Psoas muscle (tissue), 8 donors: ENCODE data around the gene SLC13A1. TPM values are rescaled to one million over a fixed set of nuclear protein-coding genes. Genes with fewer than 3 reads are reported as not detected.

Experiments
- ATAC-seq, 4 donors: fragments of 200-7000 bp; cut with Tn5 transposase; one replicate each; pipeline ENCODE4 v1.9.1; 2020; ENCODE audit warnings: moderate library complexity in 3 of 4, mild to moderate bottlenecking in 2 of 4
- DNase-seq, 2 donors: peaks; one replicate each; pipeline ENCODE4 v3.0.0-alpha.2; 2020
- H3K27ac ChIP-seq: fragments of 200-600 bp; one replicate; pipeline ENCODE4 v1.8.0; 2022
- H3K27me3 ChIP-seq, 3 donors: fragments of 200-600 bp in 1 of 3; one replicate each; pipeline versions ENCODE4 v1.6.1 to v1.8.0; 2013 to 2022; ENCODE audit warnings: low read length in 2 of 3, mild to moderate bottlenecking in 2 of 3, moderate library complexity in 1 of 3; ENCODE audit not compliant: insufficient read depth in 3 of 3
- H3K36me3 ChIP-seq, 2 donors: fragments of 200-600 bp in 1 of 2; one replicate each; pipeline versions ENCODE4 v1.6.1 to v1.8.0; 2013 to 2022; ENCODE audit warnings: low read depth in 1 of 2, mild to moderate bottlenecking in 1 of 2, moderate library complexity in 1 of 2; ENCODE audit not compliant: insufficient read depth in 1 of 2
- H3K4me1 ChIP-seq: fragments of 200-600 bp; one replicate; pipeline ENCODE4 v1.8.0; 2022
- H3K4me3 ChIP-seq: fragments of 200-600 bp; one replicate; pipeline ENCODE4 v1.8.0; 2022; ENCODE audit warnings: mild to moderate bottlenecking
- H3K9me3 ChIP-seq: fragments of 200-600 bp; one replicate; pipeline ENCODE4 v1.8.0; 2022
- WGBS, 3 donors: extraction: QIAGEN DNeasy Blood & Tissue Kit; methylation state at CpG; one replicate each; pipeline versions ENCODE4 v1.1.6 to v1.1.7; 2013; 5-methylcytosine and 5-hydroxymethylcytosine counted together
- intact Hi-C, 2 donors: fragments of 100-400 bp; cut with DNase I; formaldehyde crosslinking; loops; one replicate each; pipeline versions ENCODE4 v1.11.0 to v1.14.2; 2022
- polyA plus RNA-seq, 3 donors: library from polyadenylated mRNA; stranded (reverse); fragments of 200-250 nt; gene quantifications; one replicate each; pipeline ENCODE4 v1.2.3, GENCODE V29; 2013
- total RNA-seq, 4 donors: library from RNA; stranded (reverse); fragmentation: NEBNext Ultra II Directional in 2 of 4; extraction: Animal tissue kit (Norgen Biotek cat#: 25700) in 2 of 4; gene quantifications; one replicate each; pipeline versions ENCODE4 v1.2.1 to v1.2.4, GENCODE V29; 2021 to 2023
- TF ChIP-seq, protein P1 (sequence below): fragments of 200-600 bp; IDR thresholded peaks from one replicate; pipeline ENCODE4 v1.8.0; 2022; ENCODE audit warnings: antibody characterized with exemption
- donor health status: healthy with polysubstance abuse.
- donor health status: DM: no; HTN: no; CAD: no; lungs with moderate emphysema.
- donor health status: Bipolar disorder and iron deficiency.
- donor health status: healthy.
- donor health status: DM: yes; HTN: yes; CAD: no.
- donor health status: DM: no; HTN: no; CAD: no.
- donor health status: DM: no; HTN: no; CAD: no.
- donor health status: DM: yes; HTN: yes; CAD: no.

Gene SLC13A1
- total and polyA plus RNA-seq, 7 donors: 0.12 TPM; not detected in 6

DNA sequence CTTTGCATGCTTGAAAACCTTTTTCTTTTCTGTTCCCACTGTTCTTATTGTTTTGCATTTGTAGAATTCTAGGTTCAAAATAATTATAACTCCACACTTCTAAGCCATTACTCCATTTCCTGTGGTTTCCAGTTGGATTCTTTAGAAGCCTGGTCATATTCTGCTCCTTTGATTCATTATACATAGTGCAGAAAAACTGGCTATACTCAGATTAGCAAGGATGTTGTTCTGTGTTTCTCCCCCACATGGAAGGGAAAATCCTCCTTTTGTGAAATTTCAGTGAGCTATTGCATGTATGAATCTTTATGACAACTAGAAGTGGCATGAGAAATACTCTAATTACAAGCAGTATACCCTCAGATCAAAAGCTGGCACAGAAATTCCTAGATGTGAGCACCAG lies 79.5 kb downstream of the SLC13A1 start:
- intact Hi-C loops: no loop called here
- DNase-seq (no peak), ATAC-seq (no peak)
- Histone ChIP-seq H3K27ac (no peak overlapping the region), H3K27me3 (no peaks in the 10 kb centered on the region), H3K36me3 (no peaks in the 10 kb centered on the region), H3K4me1 (no peaks in the 10 kb centered on the region), H3K4me3 (no peak overlapping the region), H3K9me3 (no peaks in the 10 kb centered on the region)
- TF ChIP-seq, protein P1, sequence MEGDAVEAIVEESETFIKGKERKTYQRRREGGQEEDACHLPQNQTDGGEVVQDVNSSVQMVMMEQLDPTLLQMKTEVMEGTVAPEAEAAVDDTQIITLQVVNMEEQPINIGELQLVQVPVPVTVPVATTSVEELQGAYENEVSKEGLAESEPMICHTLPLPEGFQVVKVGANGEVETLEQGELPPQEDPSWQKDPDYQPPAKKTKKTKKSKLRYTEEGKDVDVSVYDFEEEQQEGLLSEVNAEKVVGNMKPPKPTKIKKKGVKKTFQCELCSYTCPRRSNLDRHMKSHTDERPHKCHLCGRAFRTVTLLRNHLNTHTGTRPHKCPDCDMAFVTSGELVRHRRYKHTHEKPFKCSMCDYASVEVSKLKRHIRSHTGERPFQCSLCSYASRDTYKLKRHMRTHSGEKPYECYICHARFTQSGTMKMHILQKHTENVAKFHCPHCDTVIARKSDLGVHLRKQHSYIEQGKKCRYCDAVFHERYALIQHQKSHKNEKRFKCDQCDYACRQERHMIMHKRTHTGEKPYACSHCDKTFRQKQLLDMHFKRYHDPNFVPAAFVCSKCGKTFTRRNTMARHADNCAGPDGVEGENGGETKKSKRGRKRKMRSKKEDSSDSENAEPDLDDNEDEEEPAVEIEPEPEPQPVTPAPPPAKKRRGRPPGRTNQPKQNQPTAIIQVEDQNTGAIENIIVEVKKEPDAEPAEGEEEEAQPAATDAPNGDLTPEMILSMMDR: no peak

DNA sequence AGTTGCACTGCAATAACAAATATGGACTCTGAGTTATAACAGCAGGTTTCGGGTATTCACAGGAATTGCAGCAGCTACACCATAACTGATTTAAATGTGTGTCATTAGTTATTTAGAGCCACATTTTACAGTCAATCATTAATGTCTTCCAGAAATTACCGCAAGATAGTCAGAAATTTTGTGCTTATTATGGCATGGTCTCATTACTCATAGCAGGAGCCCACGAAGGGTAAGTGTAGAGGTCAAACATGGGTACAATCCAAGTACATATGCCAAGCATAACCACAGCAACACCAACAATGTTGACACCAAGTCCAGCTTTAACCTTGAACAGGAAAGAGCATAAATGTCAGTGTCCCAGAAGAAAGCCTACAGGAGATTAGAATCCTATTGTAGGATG lies 84.4 kb downstream of the SLC13A1 start:
- DNase-seq (no peak), ATAC-seq (no peak)
- H3K27me3 ChIP-seq: no peaks in the 10 kb centered on the region
- no peaks in the 10 kb centered on the region for H3K36me3 ChIP-seq
- H3K4me3 ChIP-seq: no peak overlapping the region
- TF ChIP-seq, protein P1: no peak
- no peaks in the 10 kb centered on the region for H3K4me1 ChIP-seq
- no peaks in the 10 kb centered on the region for H3K9me3 ChIP-seq
- intact Hi-C loops: no loop called here
- WGBS, 3 donors: 46 to 61% (median 56%) methylated on average over 3 of the region's 3 CpGs
- H3K27ac ChIP-seq: no peak overlapping the region

DNA sequence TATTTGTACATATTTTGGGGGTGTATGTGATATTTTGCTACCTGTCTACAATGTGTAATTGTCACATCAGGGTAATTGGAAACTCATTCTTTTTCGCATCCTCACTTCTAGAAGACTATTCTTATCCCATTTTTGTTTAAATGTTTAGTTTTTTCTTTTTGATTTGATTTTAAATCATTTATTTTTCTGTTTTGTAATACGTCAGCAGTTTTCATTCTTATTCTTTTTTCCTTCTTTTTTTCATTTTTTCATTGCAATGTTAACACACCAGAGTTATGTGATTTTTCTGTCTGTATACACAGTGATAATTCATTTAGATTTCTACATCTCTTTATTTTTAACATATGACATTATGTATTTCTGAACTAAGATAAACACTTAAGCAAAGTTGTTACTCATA lies 85.5 kb downstream of the SLC13A1 start:
- DNase-seq (no peak), ATAC-seq (no peak)
- no peaks in the 10 kb centered on the region for H3K27me3 ChIP-seq
- H3K36me3 ChIP-seq: no peaks in the 10 kb centered on the region
- H3K27ac ChIP-seq: no peak overlapping the region
- TF ChIP-seq, protein P1: no peak
- H3K4me3 ChIP-seq: no peak overlapping the region
- H3K4me1 ChIP-seq: no peaks in the 10 kb centered on the region
- H3K9me3 ChIP-seq: no peaks in the 10 kb centered on the region
- intact Hi-C loops: no loop called here
- 87 to 96% (median 90%) methylated on average over 2 of the region's 2 CpGs for WGBS, 3 donors

DNA sequence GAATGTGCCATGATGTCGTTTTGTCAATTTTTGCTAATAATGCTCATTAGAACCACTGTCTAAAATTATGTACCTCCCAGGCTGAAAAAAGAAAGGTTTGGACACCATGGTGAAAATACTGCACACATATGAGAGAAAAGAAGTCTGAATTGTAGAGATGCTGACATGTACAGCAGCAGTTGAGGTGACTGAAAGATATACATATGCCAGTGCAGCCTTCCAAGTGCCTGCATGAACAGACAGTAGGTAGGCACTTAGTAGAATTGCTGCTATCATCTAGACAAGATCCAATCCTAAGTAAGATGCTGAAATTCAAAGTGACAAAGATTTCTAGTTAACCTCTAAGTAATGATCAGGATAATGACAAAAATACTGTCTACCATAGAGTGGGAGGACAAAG lies 86.9 kb downstream of the SLC13A1 start:
- Histone ChIP-seq H3K27me3 (no peaks in the 10 kb centered on the region), H3K4me1 (no peaks in the 10 kb centered on the region), H3K4me3 (no peak overlapping the region), H3K9me3 (peaks cover 7% of the 10 kb centered on the region), H3K36me3 (no peaks in the 10 kb centered on the region), H3K27ac (no peak overlapping the region)
- WGBS, 3 donors: 67 to 76% (median 74%) methylated on average over 1 of the region's 1 CpG
- TF ChIP-seq, protein P1: no peak
- intact Hi-C loops: no loop called here
- no peak for ATAC-seq
- no peak for DNase-seq

DNA sequence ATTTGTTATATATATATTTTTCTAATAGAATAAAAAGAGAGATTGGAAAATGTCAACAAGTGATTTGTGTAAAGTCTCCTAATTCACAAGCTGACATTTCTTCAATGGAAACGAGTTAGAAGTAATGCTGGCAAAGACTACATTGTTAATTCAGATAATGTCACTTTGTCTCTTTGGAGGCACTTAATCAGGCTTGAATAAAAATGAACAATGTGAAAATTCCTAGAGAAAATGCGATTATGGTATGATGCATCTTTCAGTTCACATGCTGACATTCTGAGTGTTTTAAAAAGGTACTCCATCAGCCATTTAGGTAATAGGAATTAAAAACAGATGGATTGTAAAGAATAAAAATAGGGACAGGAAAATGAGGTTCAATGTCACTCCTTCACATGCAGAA lies 100.1 kb downstream of the SLC13A1 start:
- no peaks in the 10 kb centered on the region for H3K27me3 ChIP-seq
- H3K9me3 ChIP-seq: no peaks in the 10 kb centered on the region
- WGBS, 3 donors: 63 to 70% (median 65%) methylated on average over 2 of the region's 2 CpGs
- H3K4me3 ChIP-seq: no peak overlapping the region
- TF ChIP-seq, protein P1: no peak
- H3K27ac ChIP-seq: no peak overlapping the region
- no peaks in the 10 kb centered on the region for H3K4me1 ChIP-seq
- no peaks in the 10 kb centered on the region for H3K36me3 ChIP-seq
- no peak for ATAC-seq
- DNase-seq: no peak
- intact Hi-C loops: no loop called here
